Measurements from ENCODE around the gene NOD2. TPM values are rescaled to one million over a fixed set of nuclear protein-coding genes. Genes with fewer than 3 reads are reported as not detected.

The NOD2 gene
- total RNA-seq, 4 donors from 2014 or later: 33.8 to 66.2 (median 48.6) TPM

DNA sequence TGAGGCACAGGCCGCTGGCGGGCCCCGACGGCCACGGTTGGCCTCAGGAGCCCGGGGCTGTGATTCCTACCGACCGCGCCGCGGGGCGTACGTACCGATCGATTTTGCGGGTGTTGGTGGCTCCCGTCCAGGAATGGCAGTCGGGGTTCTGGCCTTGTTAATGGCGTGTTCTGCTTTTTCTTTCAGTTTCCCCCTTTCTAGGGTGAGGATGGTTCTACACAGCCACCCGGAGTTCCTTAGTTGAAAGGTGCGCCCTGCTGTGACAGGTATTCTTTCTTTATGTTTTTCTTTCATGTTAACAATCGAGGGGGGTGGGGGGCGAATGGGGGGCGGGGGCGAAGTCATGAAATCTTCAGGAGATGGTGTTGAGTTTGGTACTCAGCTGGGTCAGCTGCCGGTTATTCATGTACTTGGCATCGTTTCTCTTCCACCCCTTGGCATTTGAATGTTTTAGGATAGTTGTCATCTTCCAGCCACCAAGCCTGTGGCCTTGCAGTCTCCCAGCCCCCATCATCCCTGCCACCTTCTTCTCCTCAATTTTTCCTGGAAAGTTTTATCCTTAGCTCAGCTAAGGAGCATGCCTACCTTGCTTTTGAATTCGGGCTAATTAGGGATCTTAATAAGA is 49.3 kb downstream of the NOD2 start:
- Histone ChIP-seq H3K27me3 (no peaks in the 10 kb centered on the region), H3K4me1 (peaks cover 39% of the 10 kb centered on the region), H3K4me3 (peak overlapping the region; percentile 95), H3K9me3 (no peaks in the 10 kb centered on the region), H3K27ac (peak overlapping the region; percentile 93), H3K36me3 (no peaks in the 10 kb centered on the region)
- TF ChIP-seq EP300 (IDR thresholded peaks at IDR 0.05) (no peak), POLR2A (IDR thresholded peaks at IDR 0.05) (no peak), POLR2AphosphoS5 (IDR thresholded peaks at IDR 0.05) (no peak)
- TF ChIP-seq, protein P1, sequence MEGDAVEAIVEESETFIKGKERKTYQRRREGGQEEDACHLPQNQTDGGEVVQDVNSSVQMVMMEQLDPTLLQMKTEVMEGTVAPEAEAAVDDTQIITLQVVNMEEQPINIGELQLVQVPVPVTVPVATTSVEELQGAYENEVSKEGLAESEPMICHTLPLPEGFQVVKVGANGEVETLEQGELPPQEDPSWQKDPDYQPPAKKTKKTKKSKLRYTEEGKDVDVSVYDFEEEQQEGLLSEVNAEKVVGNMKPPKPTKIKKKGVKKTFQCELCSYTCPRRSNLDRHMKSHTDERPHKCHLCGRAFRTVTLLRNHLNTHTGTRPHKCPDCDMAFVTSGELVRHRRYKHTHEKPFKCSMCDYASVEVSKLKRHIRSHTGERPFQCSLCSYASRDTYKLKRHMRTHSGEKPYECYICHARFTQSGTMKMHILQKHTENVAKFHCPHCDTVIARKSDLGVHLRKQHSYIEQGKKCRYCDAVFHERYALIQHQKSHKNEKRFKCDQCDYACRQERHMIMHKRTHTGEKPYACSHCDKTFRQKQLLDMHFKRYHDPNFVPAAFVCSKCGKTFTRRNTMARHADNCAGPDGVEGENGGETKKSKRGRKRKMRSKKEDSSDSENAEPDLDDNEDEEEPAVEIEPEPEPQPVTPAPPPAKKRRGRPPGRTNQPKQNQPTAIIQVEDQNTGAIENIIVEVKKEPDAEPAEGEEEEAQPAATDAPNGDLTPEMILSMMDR (IDR thresholded peaks at IDR 0.05): no peak
- WGBS: under 1% methylated on average over 20 of the region's 28 CpGs
- no peak for DNase-seq (ENCODE audit: low spot score in 2 of 2)

DNA sequence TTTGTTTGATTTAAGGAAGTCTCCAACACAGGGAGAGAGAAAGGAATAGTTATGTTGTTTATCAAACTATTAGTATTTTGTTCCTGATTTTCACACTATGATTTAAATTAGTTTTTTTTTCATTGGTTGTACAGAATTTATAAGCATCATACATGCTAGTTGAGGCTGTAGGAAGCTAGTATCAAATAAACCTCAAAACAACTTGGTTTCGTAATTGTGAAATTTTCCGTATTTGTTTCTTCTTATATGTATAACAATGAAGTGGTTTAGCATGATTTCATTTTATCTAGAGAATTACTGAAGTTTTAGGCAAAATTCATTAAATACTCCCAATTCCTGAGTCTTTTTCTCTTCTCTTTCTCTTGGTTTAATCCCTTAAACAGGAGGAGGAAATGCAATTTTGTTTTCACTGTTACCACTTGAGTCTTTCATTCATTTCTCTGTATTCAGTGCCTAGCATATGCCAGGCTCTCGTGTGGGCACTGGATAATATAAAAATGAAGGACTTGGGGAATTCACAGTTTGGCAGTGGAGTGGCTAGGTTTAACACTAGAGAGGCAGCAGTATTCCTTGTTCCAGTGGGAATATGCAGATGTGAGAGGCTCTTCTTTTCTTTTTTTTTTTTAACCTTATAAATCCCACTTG is 50.3 kb downstream of the NOD2 start:
- H3K36me3 ChIP-seq: no peaks in the 10 kb centered on the region
- no peak overlapping the region for H3K4me3 ChIP-seq
- WGBS: 48% methylated on average over 3 of the region's 3 CpGs
- H3K9me3 ChIP-seq: no peaks in the 10 kb centered on the region
- H3K27ac ChIP-seq: peak overlapping the region; percentile 93
- H3K27me3 ChIP-seq: no peaks in the 10 kb centered on the region
- DNase-seq (ENCODE audit: low spot score in 2 of 2): no peak
- TF ChIP-seq, protein P1 (IDR thresholded peaks at IDR 0.05): no peak
- TF ChIP-seq POLR2A (IDR thresholded peaks at IDR 0.05): no peak
- TF ChIP-seq POLR2AphosphoS5 (IDR thresholded peaks at IDR 0.05): no peak
- TF ChIP-seq EP300 (IDR thresholded peaks at IDR 0.05): no peak
- H3K4me1 ChIP-seq: peaks cover 39% of the 10 kb centered on the region

DNA sequence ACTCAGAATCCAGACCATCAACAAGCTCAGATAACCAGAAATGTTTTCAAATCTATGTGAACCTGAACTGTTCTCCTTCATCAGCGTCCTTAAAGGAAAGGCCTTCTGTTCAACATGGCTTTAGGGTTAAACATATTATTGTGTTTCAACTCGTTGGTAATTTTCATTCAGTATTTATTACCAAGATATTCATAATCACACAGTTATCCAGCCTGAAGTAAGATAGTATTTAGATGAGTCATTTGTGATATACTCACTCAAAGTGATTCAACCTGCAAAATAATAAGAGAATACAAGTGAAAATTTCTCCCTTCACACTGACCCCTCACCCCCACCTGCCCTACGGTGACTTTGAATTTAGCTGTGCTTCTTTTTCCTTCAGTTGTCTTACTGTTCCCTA is 51.5 kb downstream of the NOD2 start:
- H3K27ac ChIP-seq: no peak overlapping the region

DNA sequence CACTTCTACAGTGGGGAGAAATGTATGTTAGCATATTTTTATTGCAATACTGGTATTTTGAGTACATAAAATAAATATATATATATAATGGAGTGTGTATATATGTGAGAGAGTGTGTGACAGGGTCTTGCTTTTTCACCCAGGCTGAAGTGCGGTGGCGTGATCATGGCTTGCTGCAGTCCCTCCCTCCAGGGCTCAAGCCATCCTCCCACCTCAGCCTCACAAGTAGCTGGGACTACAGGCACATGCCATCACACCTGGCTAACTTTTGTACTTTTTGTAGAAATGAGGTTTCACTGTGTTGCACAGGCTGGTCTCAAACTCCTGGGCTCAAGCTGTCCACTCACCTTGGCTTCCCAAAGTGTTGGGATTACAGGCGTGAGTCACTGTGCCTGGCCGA is 52.5 kb downstream of the NOD2 start:
- DNase-seq (ENCODE audit: low spot score in 2 of 2): no peak
- peaks cover 38% of the 10 kb centered on the region for H3K4me1 ChIP-seq
- no peak for TF ChIP-seq POLR2A (IDR thresholded peaks at IDR 0.05)
- TF ChIP-seq, protein P1 (IDR thresholded peaks at IDR 0.05): no peak
- TF ChIP-seq POLR2AphosphoS5 (IDR thresholded peaks at IDR 0.05): no peak
- no peak for TF ChIP-seq EP300 (IDR thresholded peaks at IDR 0.05)
- no peaks in the 10 kb centered on the region for H3K9me3 ChIP-seq
- no peak overlapping the region for H3K27ac ChIP-seq
- H3K36me3 ChIP-seq: peaks cover 11% of the 10 kb centered on the region
- H3K4me3 ChIP-seq: no peak overlapping the region
- no peaks in the 10 kb centered on the region for H3K27me3 ChIP-seq
- WGBS: 87% methylated on average over 4 of the region's 4 CpGs

More for the DNA sequence above, 51.5 kb downstream of the NOD2 start:
- peaks cover 39% of the 10 kb centered on the region for H3K4me1 ChIP-seq
- H3K27me3 ChIP-seq: no peaks in the 10 kb centered on the region
- 45% methylated on average over 3 of the region's 3 CpGs for WGBS
- H3K9me3 ChIP-seq: no peaks in the 10 kb centered on the region
- H3K4me3 ChIP-seq: no peak overlapping the region
- H3K36me3 ChIP-seq: peaks cover 4% of the 10 kb centered on the region
- DNase-seq (ENCODE audit: low spot score in 2 of 2): no peak
- TF ChIP-seq POLR2A (IDR thresholded peaks at IDR 0.05): no peak
- no peak for TF ChIP-seq POLR2AphosphoS5 (IDR thresholded peaks at IDR 0.05)
- TF ChIP-seq, protein P1 (IDR thresholded peaks at IDR 0.05): no peak
- no peak for TF ChIP-seq EP300 (IDR thresholded peaks at IDR 0.05)

DNA sequence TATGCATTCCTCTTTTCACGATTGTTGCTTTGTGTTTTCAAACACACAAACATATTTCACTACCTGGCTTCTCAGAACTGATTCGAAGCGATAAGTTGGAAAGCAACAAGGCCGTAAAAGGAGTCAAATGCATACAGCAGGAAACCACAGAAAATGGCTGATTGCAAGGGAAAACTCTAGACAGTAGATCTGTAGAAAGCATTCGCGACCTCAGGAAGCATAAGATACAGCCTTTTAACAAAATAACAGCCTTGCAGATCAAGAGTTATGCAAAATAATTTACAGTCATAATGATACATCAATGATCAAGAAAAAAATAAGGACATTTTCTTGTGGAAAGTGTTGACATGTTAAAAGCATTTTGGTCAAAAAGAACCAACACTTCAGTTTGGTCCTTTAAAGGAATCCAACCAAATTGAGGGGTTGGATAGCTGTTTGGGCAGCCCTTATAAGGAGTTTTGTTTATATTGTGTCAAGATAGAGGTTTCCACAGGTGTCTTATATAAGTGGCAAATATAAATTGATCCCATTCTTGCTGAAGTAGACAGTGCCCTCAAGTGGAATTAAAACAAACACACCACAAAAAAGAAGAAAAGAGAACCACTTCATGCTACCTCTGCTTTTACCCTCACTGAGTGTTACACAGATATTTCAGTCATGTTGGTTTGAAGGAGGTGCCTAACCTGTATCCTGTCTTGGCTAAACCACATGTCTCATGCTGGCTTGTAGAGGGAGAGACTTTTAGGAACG is 54.0 kb downstream of the NOD2 start:
- no peak overlapping the region for H3K4me3 ChIP-seq
- no peaks in the 10 kb centered on the region for H3K9me3 ChIP-seq
- peaks cover 37% of the 10 kb centered on the region for H3K4me1 ChIP-seq
- no peaks in the 10 kb centered on the region for H3K27me3 ChIP-seq
- DNase-seq (ENCODE audit: low spot score in 2 of 2): no peak
- no peak overlapping the region for H3K27ac ChIP-seq
- 66% methylated on average over 7 of the region's 7 CpGs for WGBS
- TF ChIP-seq, protein P1 (IDR thresholded peaks at IDR 0.05): no peak
- TF ChIP-seq POLR2AphosphoS5 (IDR thresholded peaks at IDR 0.05) (no peak), POLR2A (IDR thresholded peaks at IDR 0.05) (no peak), EP300 (IDR thresholded peaks at IDR 0.05) (no peak)
- peaks cover 16% of the 10 kb centered on the region for H3K36me3 ChIP-seq

Measured in suprapubic skin (tissue), 4 donors.